ENCODE data around the gene FLOT2. TPM values are rescaled to one million over a fixed set of nuclear protein-coding genes. Genes with fewer than 3 reads are reported as not detected.

FLOT2 gene
- polyA plus RNA-seq, 1 experiment = 86.0 TPM

GRCh38 chr17:28926786-28927185 is 29.3 kb upstream of the FLOT2 start:
- Histone ChIP-seq H3K36me3 (ENCODE audit: control insufficient read depth, insufficient read depth, low read length) (peaks cover 9% of the 10 kb centered on the region), H3K27me3 (ENCODE audit: control insufficient read depth, insufficient read depth, low read length) (no peaks in the 10 kb centered on the region), H3K4me3 (ENCODE audit: low read depth, low read length) (no peak overlapping the region)
- no peak for TF ChIP-seq CTCF (IDR thresholded peaks at IDR 0.05; ENCODE audit: insufficient read depth, low read depth, low read length)
- no peak for DNase-seq (ENCODE audit: low read depth)
- POLR2A ChIA-PET = no interaction called here
- CTCF ChIA-PET = interaction anchor here (0.9 to 2.7 kb wide), 10 partner anchors 9 to 200 kb away, joined by 3 to 17 read pairs (median 4); partner anchors contain the start of gene DHRS13

GRCh38 chr17:28926366-28926765 is 28.8 kb upstream of the FLOT2 start:
- no peak overlapping the region for H3K4me3 ChIP-seq (ENCODE audit: low read depth, low read length)
- H3K36me3 ChIP-seq (ENCODE audit: control insufficient read depth, insufficient read depth, low read length) = peaks cover 9% of the 10 kb centered on the region
- CTCF ChIA-PET = interaction anchor here (0.7 to 2.7 kb wide), 10 partner anchors 10 to 177 kb away, joined by 3 to 17 read pairs (median 4); partner anchors contain the start of gene DHRS13
- POLR2A ChIA-PET = no interaction called here
- no peak for TF ChIP-seq CTCF (IDR thresholded peaks at IDR 0.05; ENCODE audit: insufficient read depth, low read depth, low read length)
- no peaks in the 10 kb centered on the region for H3K27me3 ChIP-seq (ENCODE audit: control insufficient read depth, insufficient read depth, low read length)
- no peak for DNase-seq (ENCODE audit: low read depth)

GRCh38 chr17:28925912-28926365 is 28.4 kb upstream of the FLOT2 start:
- peak; percentile 69 for DNase-seq (ENCODE audit: low read depth)
- ChIA-PET POLR2A (no interaction called here), CTCF (interaction anchor here (0.7 to 2.7 kb wide), 11 partner anchors 9 to 176 kb away, joined by 3 to 17 read pairs (median 4); partner anchors contain the start of gene DHRS13)
- no peak overlapping the region for H3K4me3 ChIP-seq (ENCODE audit: low read depth, low read length)
- peaks cover 13% of the 10 kb centered on the region for H3K36me3 ChIP-seq (ENCODE audit: control insufficient read depth, insufficient read depth, low read length)
- no peaks in the 10 kb centered on the region for H3K27me3 ChIP-seq (ENCODE audit: control insufficient read depth, insufficient read depth, low read length)
- TF ChIP-seq CTCF (IDR thresholded peaks at IDR 0.05; ENCODE audit: insufficient read depth, low read depth, low read length) = no peak

- TF ChIP-seq CTCF (IDR thresholded peaks at IDR 0.05; ENCODE audit: insufficient read depth, low read depth, low read length) = no peak
- H3K4me3 ChIP-seq (ENCODE audit: low read depth, low read length) = no peak overlapping the region
- H3K36me3 ChIP-seq (ENCODE audit: control insufficient read depth, insufficient read depth, low read length) = peaks cover 30% of the 10 kb centered on the region
- POLR2A ChIA-PET = no interaction called here
- CTCF ChIA-PET = interaction anchor here (1.0 to 1.6 kb wide), 4 partner anchors 10 to 156 kb away, joined by 3 to 6 read pairs (median 4); partner anchors contain the start of gene DHRS13
- no peak for DNase-seq (ENCODE audit: low read depth)
- H3K27me3 ChIP-seq (ENCODE audit: control insufficient read depth, insufficient read depth, low read length) = no peaks in the 10 kb centered on the region
Measured at GRCh38 chr17:28920201-28920600, 22.7 kb upstream of the FLOT2 start.

- Histone ChIP-seq H3K36me3 (ENCODE audit: control insufficient read depth, insufficient read depth, low read length) (peaks cover 32% of the 10 kb centered on the region), H3K27me3 (ENCODE audit: control insufficient read depth, insufficient read depth, low read length) (no peaks in the 10 kb centered on the region), H3K4me3 (ENCODE audit: low read depth, low read length) (no peak overlapping the region)
- POLR2A ChIA-PET = no interaction called here
- no peak for DNase-seq (ENCODE audit: low read depth)
- CTCF ChIA-PET = interaction anchor here (1.1 to 4.7 kb wide), 6 partner anchors 9 to 191 kb away, joined by 3 to 43 read pairs (median 18); partner anchors contain the start of gene TLCD1
- no peak for TF ChIP-seq CTCF (IDR thresholded peaks at IDR 0.05; ENCODE audit: insufficient read depth, low read depth, low read length)
Measured at GRCh38 chr17:28918295-28918694, 20.8 kb upstream of the FLOT2 start.

Data from BJ (cell line).